K562 (cell line): Measurements from ENCODE around the gene WDR1. TPM values are rescaled to one million over a fixed set of nuclear protein-coding genes. Genes with fewer than 3 reads are reported as not detected.

Source experiments
- ATAC-seq: fragments of 200-7000 bp; cut with Tn5 transposase; 3 replicates; pipeline ENCODE4 v1.9.1; 2020; ENCODE audit warnings: moderate library complexity
- BruUV-seq: library from RNA; stranded (reverse); fragments of 400-500 nt; replicated peaks from 2 replicates; lab custom pipeline; 2021; lab: Mats Ljungman, UMichigan
- CTCF ChIA-PET: fragments of 300-600 bp; formaldehyde crosslinking; extraction: SDS; loops from one replicate; lab custom pipeline; 2021; ENCODE audit warnings: low intra/inter-chr PET ratio; lab: Yijun Ruan, JAX
- POLR2A ChIA-PET: fragments of 300-600, 350-650 bp; sonication (Branson Sonifier 250); formaldehyde crosslinking; extraction: SDS; loops from one replicate; lab custom pipeline; 2021; ENCODE audit warnings: antibody characterized with exemption, inconsistent platforms; lab: Yijun Ruan, JAX
- DNase-seq, 4 experiments: peaks; one replicate each; pipeline versions ENCODE4 v3.0.0 to v3.0.0-alpha.2; 2011 to 2018; ENCODE audit warnings: low spot score in 3 of 4, mixed read lengths in 3 of 4; ENCODE audit errors: extremely low read depth in 1 of 4
- FAIRE-seq: peaks from 2 replicates; lab custom pipeline; 2011; peaks lifted over from hg19 to GRCh38; lab: Jason Lieb, UNC
- H2AFZ ChIP-seq: 2 replicates; pipeline ENCODE4 v1.6.0; 2011; ENCODE audit warnings: low read depth, low read length, control low read depth, inconsistent platforms
- H3K27ac ChIP-seq: fragments of 200-600 bp; 3 replicates; pipeline ENCODE4 v1.8.0; 2011; ENCODE audit warnings: low read depth, mild to moderate bottlenecking, control low read depth, inconsistent platforms, low read length, moderate library complexity, mixed read lengths; ENCODE audit errors: extremely low read depth
- H3K27me3 ChIP-seq, 2 experiments: fragments of 300-600 bp in 1 of 2; 2 replicates in 1 of 2; 3 replicates in 1 of 2; pipeline versions ENCODE4 v1.6.0 to v1.8.0; 2011; ENCODE audit warnings: inconsistent platforms in 2 of 2, low read length in 2 of 2, mild to moderate bottlenecking in 1 of 2, mixed read lengths in 1 of 2, moderate library complexity in 1 of 2; ENCODE audit not compliant: control insufficient read depth in 2 of 2, insufficient read depth in 2 of 2
- H3K36me3 ChIP-seq: fragments of 300-600 bp; 3 replicates; pipeline ENCODE4 v1.8.0; 2011; ENCODE audit warnings: mild to moderate bottlenecking, low read length, inconsistent platforms; ENCODE audit not compliant: control insufficient read depth, insufficient read depth
- H3K4me1 ChIP-seq, 2 experiments: fragments of 200-600 bp in 1 of 2; replicated peaks in 1 of 2; 2 replicates in 1 of 2; 3 replicates in 1 of 2; pipeline versions ENCODE4 v1.5.1 to v1.8.0; 2011; ENCODE audit warnings: inconsistent platforms in 2 of 2, low read length in 2 of 2, mild to moderate bottlenecking in 1 of 2, mixed read lengths in 1 of 2, moderate library complexity in 1 of 2; ENCODE audit not compliant: control insufficient read depth in 2 of 2, insufficient read depth in 2 of 2
- H3K4me2 ChIP-seq: 2 replicates; pipeline ENCODE4 v1.6.1; 2011; ENCODE audit warnings: low read length, control low read depth, inconsistent platforms, mixed read lengths; ENCODE audit not compliant: insufficient read depth
- H3K4me3 ChIP-seq: fragments of 200-600 bp; sonication (generic), shearing (Covaris generic); 2 replicates; pipeline ENCODE4 v1.5.1; 2016; ENCODE audit warnings: control low read depth, inconsistent platforms
- H3K79me2 ChIP-seq: fragments of 200-600 bp; 3 replicates; pipeline ENCODE4 v1.8.0; 2011; ENCODE audit warnings: low read length, inconsistent platforms; ENCODE audit not compliant: control insufficient read depth, insufficient read depth
- H3K9ac ChIP-seq, 2 experiments: 2 replicates each; pipeline versions ENCODE4 v1.6.0 to v1.6.1; 2011; ENCODE audit warnings: low read depth in 2 of 2, low read length in 2 of 2, control low read depth in 1 of 2, inconsistent platforms in 1 of 2, mild to moderate bottlenecking in 1 of 2, mixed read lengths in 1 of 2; ENCODE audit not compliant: insufficient read depth in 1 of 2
- H3K9me1 ChIP-seq: one replicate; pipeline ENCODE4 v1.6.0; 2011; ENCODE audit warnings: inconsistent platforms, mild to moderate bottlenecking, low read length, moderate library complexity; ENCODE audit not compliant: control insufficient read depth, insufficient read depth
- H3K9me3 ChIP-seq: replicated peaks from 2 replicates; pipeline ENCODE4 v1.5.1; 2011; ENCODE audit warnings: low read depth, low read length, inconsistent platforms; ENCODE audit not compliant: control insufficient read depth, insufficient read depth
- H4K20me1 ChIP-seq: replicated peaks from 2 replicates; pipeline ENCODE4 v1.6.1; 2011; ENCODE audit warnings: low read length, inconsistent platforms, mixed read lengths; ENCODE audit not compliant: control insufficient read depth, insufficient read depth
- CEBPG ChIP-seq, 3 experiments: fragments of 200-800 bp in 1 of 3; sonication (Bioruptor generic) in 1 of 3; sonication (generic) in 1 of 3; formaldehyde crosslinking in 1 of 3; IDR thresholded peaks in 2 of 3; conservative IDR thresholded peaks in 1 of 3; 2 replicates each; pipeline versions ENCODE4 v1.6.1 to v1.8.0; 2016 to 2022; ENCODE audit warnings: missing compliant biosample characterization in 2 of 3, missing genetic modification characterization in 2 of 3, mild to moderate bottlenecking in 1 of 3, missing genetic modification reagents in 1 of 3
- DNMT1 ChIP-seq: fragments of 450-650 bp; IDR thresholded peaks from 2 replicates; pipeline ENCODE4 v1.6.1; 2016; ENCODE audit warnings: antibody characterized with exemption, mild to moderate bottlenecking
- L3MBTL2 ChIP-seq: fragments of 450-650 bp; IDR thresholded peaks from 2 replicates; pipeline ENCODE4 v1.6.1; 2016; ENCODE audit warnings: mild to moderate bottlenecking, moderate library complexity
- RUNX1 ChIP-seq: sonication (generic); IDR thresholded peaks from 2 replicates; pipeline ENCODE4 v1.6.1; 2016; ENCODE audit warnings: antibody characterized with exemption, low read depth
- SIN3A ChIP-seq, 2 experiments: fragments of 150-350 bp in 1 of 2; IDR thresholded peaks; 2 replicates each; pipeline ENCODE4 v1.6.1; 2011 to 2016; ENCODE audit warnings: borderline replicate concordance in 2 of 2, low read depth in 2 of 2, low read length in 2 of 2, mild to moderate bottlenecking in 2 of 2, moderate library complexity in 2 of 2; ENCODE audit not compliant: control insufficient read depth in 1 of 2
- TBP ChIP-seq: optimal IDR thresholded peaks from 2 replicates; pipeline ENCODE3; 2011; ENCODE audit warnings: low read depth, low read length, improper control_type of control experiment
- XRCC4 ChIP-seq: IDR thresholded peaks from one replicate; pipeline ENCODE4 v1.6.1; 2011; ENCODE audit not compliant: insufficient read depth, insufficient read length; ENCODE audit errors: extremely low read depth
- ZNF165 ChIP-seq: fragments of 250-450 bp; sonication (Bioruptor Pico); IDR thresholded peaks from 2 replicates; pipeline ENCODE4 v1.4.0; 2020; ENCODE audit warnings: borderline replicate concordance
- ZNF318 ChIP-seq, 2 experiments: fragments of 450-650 bp; IDR thresholded peaks; 2 replicates each; pipeline ENCODE4 v1.6.1; 2016; ENCODE audit warnings: mild to moderate bottlenecking in 2 of 2, borderline replicate concordance in 1 of 2, low read depth in 1 of 2, moderate library complexity in 1 of 2
- ZNF561 ChIP-seq: fragments of 450-650 bp; formaldehyde crosslinking; conservative IDR thresholded peaks from 2 replicates; pipeline ENCODE4 v1.4.0; 2020; ENCODE audit warnings: mild to moderate bottlenecking, moderate library complexity
- ZNF583 ChIP-seq: fragments of 250-450 bp; sonication (Bioruptor Pico); IDR thresholded peaks from 2 replicates; pipeline ENCODE4 v1.4.0; 2020
- ZNF707 ChIP-seq: fragments of 250-450 bp; sonication (Bioruptor Pico); conservative IDR thresholded peaks from 2 replicates; pipeline ENCODE4 v1.8.0; 2022; ENCODE audit warnings: inconsistent platforms, mild to moderate bottlenecking, moderate library complexity
- WGBS: fragments of 100-300 bp; shearing (Covaris generic); methylation state at CpG from one replicate; pipeline ENCODE4 v1.1.6; 2016; ENCODE audit warnings: low coverage, mixed read lengths; ENCODE audit not compliant: insufficient coverage; ENCODE audit errors: missing lambda C conversion rate; 5-methylcytosine and 5-hydroxymethylcytosine counted together
- in situ Hi-C: fragments of 300-500 bp; cut with MboI; formaldehyde crosslinking; loops from 4 replicates; pipeline ENCODE4 v1.15.0; 2018; ENCODE audit warnings: inconsistent platforms, mixed read lengths
- intact Hi-C: fragments of 100-400 bp; cut with micrococcal nuclease; formaldehyde crosslinking; loops from 2 replicates; pipeline ENCODE4 v1.14.2; 2022
- polyA plus RNA-seq, 8 experiments: library from polyadenylated mRNA; depleted of rRNA in 4 of 8; stranded (reverse) in 5 of 8; unstranded in 3 of 8; fragments of >200 nt; fragmentation: Nextera tagmentation in 2 of 8; fragmentation: Illumina TruSeq in 1 of 8; extraction: Ambion mirVana in 2 of 8; extraction: Trizol in 1 of 8; gene quantifications; 2 replicates each; pipeline versions ENCODE4 v1.2.1 to v1.2.3, GENCODE V29; 2011 to 2014; ENCODE audit warnings: inconsistent platforms in 1 of 8, missing spikeins in 1 of 8
- total RNA-seq, 7 experiments: library from RNA; depleted of rRNA in 6 of 7; stranded (reverse); fragments of >200 nt in 6 of 7; fragmentation: Illumina TruSeq in 2 of 7; extraction: Trizol in 2 of 7; gene quantifications; 2 replicates each; pipeline versions ENCODE4 v1.2.1 to v1.2.3, GENCODE V29; 2011 to 2021; ENCODE audit warnings: low replicate concordance in 1 of 7

WDR1 gene
- total and polyA plus RNA-seq, 9 of the 15 experiments (the other 6 are each of a cell fraction or from before 2014, with no cell fraction given) = 16.1 to 213 (median 125) TPM

GRCh38 chr4:10122236-10122932, 5.8 kb upstream of the WDR1 start:
- H3K4me3 ChIP-seq = no peak overlapping the region
- H3K4me2 ChIP-seq = no peak overlapping the region
- H3K4me1 ChIP-seq = peaks cover 11 to 31% of the 10 kb centered on the region in 2 experiments; a peak in 4 of 5 replicates
- H2AFZ ChIP-seq = no peak overlapping the region
- ATAC-seq = no peak
- intact Hi-C loops = no loop called here
- BruUV-seq = no TSS peak
- WGBS = 40% methylated on average over 12 of the region's 12 CpGs
- CTCF ChIA-PET = no interaction called here
- POLR2A ChIA-PET = interaction anchor here (0.6 to 7.3 kb wide), 9 partner anchors 8 to 410 kb away, joined by 3 to 216 read pairs (median 3); no protein-coding TSS in a partner anchor
- in situ Hi-C loops = no loop called here
- H3K36me3 ChIP-seq = no peaks in the 10 kb centered on the region
- H3K79me2 ChIP-seq = peaks cover 5% of the 10 kb centered on the region; the same call in 2 of the 3 replicates
- H3K9ac ChIP-seq = no peak overlapping the region
- H3K9me1 ChIP-seq = no peaks in the 10 kb centered on the region
- no peaks in the 10 kb centered on the region for H4K20me1 ChIP-seq
- no peak for DNase-seq
- peaks cover 7 to 16% of the 10 kb centered on the region in 2 experiments; a peak in 3 of 5 replicates for H3K27me3 ChIP-seq
- H3K27ac ChIP-seq = no peak overlapping the region
- H3K9me3 ChIP-seq = no peaks in the 10 kb centered on the region
- peak; percentile 48 for FAIRE-seq
- TF ChIP-seq ZNF561 (CRISPR knock-in tag) (no peak), ZNF707 (CRISPR knock-in tag) (no peak), SIN3A (IDR thresholded peaks at IDR 0.05; ENCODE audit: borderline replicate concordance in 2 of 2, control insufficient read depth in 1 of 2, low read depth in 2 of 2, low read length in 2 of 2) (no peak), L3MBTL2 (peak; percentile 42; the same call in 1 of the 2 replicates), ZNF165 (CRISPR knock-in tag) (no peak), XRCC4 (no peak), TBP (no peak), ZNF318 (IDR thresholded peaks at IDR 0.05; ENCODE audit: borderline replicate concordance in 1 of 2, low read depth in 1 of 2) (no peak), CEBPG (CRISPR knock-in tag; IDR thresholded peaks at IDR 0.05) (no peak), CEBPG (tag; conservative IDR thresholded peaks at IDR 0.05 in 1 of 2, IDR thresholded peaks at IDR 0.05 in 1 of 2) (0 out of 4 replicates have a peak, but pooled peaks of 1 of the 2 experiments have one; percentile 13), DNMT1 (no peak), ZNF583 (CRISPR knock-in tag) (no peak), RUNX1 (no peak)
